Measurements from ENCODE around the gene DCLK2.

Gene DCLK2

GRCh38 chr4:150131581-150132228 lies 53.5 kb downstream of the DCLK2 start:
- Histone ChIP-seq H3K36me3 (ENCODE audit: control insufficient read depth, insufficient read depth, low read length) (no peaks in the 10 kb centered on the region), H3K9me3 (ENCODE audit: control insufficient read depth, low read length) (no peaks in the 10 kb centered on the region), H3K4me1 (ENCODE audit: control insufficient read depth, insufficient read depth, low read length, poor library complexity, severe bottlenecking) (peaks cover 4% of the 10 kb centered on the region), H3K27ac (ENCODE audit: low read depth, low read length, severe bottlenecking) (no peak overlapping the region), H3K4me3 (ENCODE audit: extremely low read depth, insufficient read depth, low read length, poor library complexity, severe bottlenecking) (no peak overlapping the region)
- WGBS, 2 experiments (ENCODE audit: insufficient coverage in 2 of 2), result 100% methylated on average over 1 of the region's 1 CpG

- Histone ChIP-seq H3K36me3 (ENCODE audit: control insufficient read depth, insufficient read depth, low read length) (no peaks in the 10 kb centered on the region), H3K4me1 (ENCODE audit: control insufficient read depth, insufficient read depth, low read length, poor library complexity, severe bottlenecking) (peaks cover 4% of the 10 kb centered on the region), H3K4me3 (ENCODE audit: extremely low read depth, insufficient read depth, low read length, poor library complexity, severe bottlenecking) (no peak overlapping the region), H3K9me3 (ENCODE audit: control insufficient read depth, low read length) (no peaks in the 10 kb centered on the region), H3K27ac (ENCODE audit: low read depth, low read length, severe bottlenecking) (no peak overlapping the region)
These were observed 55.4 kb downstream of the DCLK2 start for GRCh38 chr4:150133605-150134004.

- WGBS, 2 experiments (ENCODE audit: insufficient coverage in 2 of 2), result 89 to 93% methylated on average over 2 of the region's 4 CpGs
- no peak overlapping the region for H3K27ac ChIP-seq (ENCODE audit: low read depth, low read length, severe bottlenecking)
- no peaks in the 10 kb centered on the region for H3K9me3 ChIP-seq (ENCODE audit: control insufficient read depth, low read length)
- no peaks in the 10 kb centered on the region for H3K36me3 ChIP-seq (ENCODE audit: control insufficient read depth, insufficient read depth, low read length)
- peaks cover 4% of the 10 kb centered on the region for H3K4me1 ChIP-seq (ENCODE audit: control insufficient read depth, insufficient read depth, low read length, poor library complexity, severe bottlenecking)
- H3K4me3 ChIP-seq (ENCODE audit: extremely low read depth, insufficient read depth, low read length, poor library complexity, severe bottlenecking), result no peak overlapping the region
These were observed 57.0 kb downstream of the DCLK2 start for GRCh38 chr4:150135134-150135772.

GRCh38 chr4:150136036-150136435 lies 57.8 kb downstream of the DCLK2 start:
- Histone ChIP-seq H3K27ac (ENCODE audit: low read depth, low read length, severe bottlenecking) (no peak overlapping the region), H3K36me3 (ENCODE audit: control insufficient read depth, insufficient read depth, low read length) (no peaks in the 10 kb centered on the region), H3K9me3 (ENCODE audit: control insufficient read depth, low read length) (no peaks in the 10 kb centered on the region), H3K4me1 (ENCODE audit: control insufficient read depth, insufficient read depth, low read length, poor library complexity, severe bottlenecking) (peaks cover 4% of the 10 kb centered on the region), H3K4me3 (ENCODE audit: extremely low read depth, insufficient read depth, low read length, poor library complexity, severe bottlenecking) (no peak overlapping the region)
- WGBS, 2 experiments (ENCODE audit: insufficient coverage in 2 of 2), result 81 to 88% methylated on average over 3 of the region's 3 CpGs

- no peaks in the 10 kb centered on the region for H3K36me3 ChIP-seq (ENCODE audit: control insufficient read depth, insufficient read depth, low read length)
- H3K27ac ChIP-seq (ENCODE audit: low read depth, low read length, severe bottlenecking), result no peak overlapping the region
- H3K9me3 ChIP-seq (ENCODE audit: control insufficient read depth, low read length), result no peaks in the 10 kb centered on the region
- H3K4me3 ChIP-seq (ENCODE audit: extremely low read depth, insufficient read depth, low read length, poor library complexity, severe bottlenecking), result no peak overlapping the region
- H3K4me1 ChIP-seq (ENCODE audit: control insufficient read depth, insufficient read depth, low read length, poor library complexity, severe bottlenecking), result peaks cover 4% of the 10 kb centered on the region
These were observed 58.2 kb downstream of the DCLK2 start for GRCh38 chr4:150136481-150136880.

GRCh38 chr4:150139297-150139865 lies 61.1 kb downstream of the DCLK2 start:
- Histone ChIP-seq H3K9me3 (ENCODE audit: control insufficient read depth, low read length) (peaks cover 5% of the 10 kb centered on the region), H3K4me1 (ENCODE audit: control insufficient read depth, insufficient read depth, low read length, poor library complexity, severe bottlenecking) (peaks cover 4% of the 10 kb centered on the region), H3K4me3 (ENCODE audit: extremely low read depth, insufficient read depth, low read length, poor library complexity, severe bottlenecking) (no peak overlapping the region), H3K27ac (ENCODE audit: low read depth, low read length, severe bottlenecking) (no peak overlapping the region), H3K36me3 (ENCODE audit: control insufficient read depth, insufficient read depth, low read length) (no peaks in the 10 kb centered on the region)
- WGBS, 2 experiments (ENCODE audit: insufficient coverage in 2 of 2), result 83 to 92% methylated on average over 4 of the region's 4 CpGs

GRCh38 chr4:150140774-150141400 lies 62.6 kb downstream of the DCLK2 start:
- Histone ChIP-seq H3K4me3 (ENCODE audit: extremely low read depth, insufficient read depth, low read length, poor library complexity, severe bottlenecking) (no peak overlapping the region), H3K36me3 (ENCODE audit: control insufficient read depth, insufficient read depth, low read length) (no peaks in the 10 kb centered on the region), H3K27ac (ENCODE audit: low read depth, low read length, severe bottlenecking) (no peak overlapping the region), H3K4me1 (ENCODE audit: control insufficient read depth, insufficient read depth, low read length, poor library complexity, severe bottlenecking) (peaks cover 4% of the 10 kb centered on the region), H3K9me3 (ENCODE audit: control insufficient read depth, low read length) (peaks cover 5% of the 10 kb centered on the region)
- WGBS, 2 experiments (ENCODE audit: insufficient coverage in 2 of 2), result 100% methylated on average over 2 of the region's 5 CpGs

- no peaks in the 10 kb centered on the region for H3K4me1 ChIP-seq (ENCODE audit: control insufficient read depth, insufficient read depth, low read length, poor library complexity, severe bottlenecking)
- 100% methylated on average over 1 of the region's 2 CpGs for WGBS, 2 experiments (ENCODE audit: insufficient coverage in 2 of 2)
- H3K27ac ChIP-seq (ENCODE audit: low read depth, low read length, severe bottlenecking), result no peak overlapping the region
- H3K4me3 ChIP-seq (ENCODE audit: extremely low read depth, insufficient read depth, low read length, poor library complexity, severe bottlenecking), result no peak overlapping the region
- H3K36me3 ChIP-seq (ENCODE audit: control insufficient read depth, insufficient read depth, low read length), result no peaks in the 10 kb centered on the region
- H3K9me3 ChIP-seq (ENCODE audit: control insufficient read depth, low read length), result peaks cover 5% of the 10 kb centered on the region
These were observed 63.5 kb downstream of the DCLK2 start for GRCh38 chr4:150141756-150142155.

GRCh38 chr4:150142831-150143230 lies 64.6 kb downstream of the DCLK2 start:
- no peak overlapping the region for H3K27ac ChIP-seq (ENCODE audit: low read depth, low read length, severe bottlenecking)
- no peaks in the 10 kb centered on the region for H3K36me3 ChIP-seq (ENCODE audit: control insufficient read depth, insufficient read depth, low read length)
- WGBS, 2 experiments (ENCODE audit: insufficient coverage in 2 of 2), result no CpG with 5 or more reads among the region's 1 CpG
- peaks cover 5% of the 10 kb centered on the region for H3K9me3 ChIP-seq (ENCODE audit: control insufficient read depth, low read length)
- no peaks in the 10 kb centered on the region for H3K4me1 ChIP-seq (ENCODE audit: control insufficient read depth, insufficient read depth, low read length, poor library complexity, severe bottlenecking)
- no peak overlapping the region for H3K4me3 ChIP-seq (ENCODE audit: extremely low read depth, insufficient read depth, low read length, poor library complexity, severe bottlenecking)

GRCh38 chr4:150145090-150145945 lies 67.1 kb downstream of the DCLK2 start:
- Histone ChIP-seq H3K36me3 (ENCODE audit: control insufficient read depth, insufficient read depth, low read length) (no peaks in the 10 kb centered on the region), H3K4me3 (ENCODE audit: extremely low read depth, insufficient read depth, low read length, poor library complexity, severe bottlenecking) (no peak overlapping the region), H3K4me1 (ENCODE audit: control insufficient read depth, insufficient read depth, low read length, poor library complexity, severe bottlenecking) (no peaks in the 10 kb centered on the region), H3K9me3 (ENCODE audit: control insufficient read depth, low read length) (peaks cover 5% of the 10 kb centered on the region), H3K27ac (ENCODE audit: low read depth, low read length, severe bottlenecking) (no peak overlapping the region)
- no CpG with 5 or more reads among the region's 1 CpG for WGBS, 2 experiments (ENCODE audit: insufficient coverage in 2 of 2)

Data from mesodermal cell (in vitro differentiated cells).